Heart left ventricle (tissue), 16 donors: Measurements from ENCODE around the gene COL6A2. TPM values are rescaled to one million over a fixed set of nuclear protein-coding genes. Genes with fewer than 3 reads are reported as not detected.

Source experiments
- ATAC-seq, 4 donors: fragments of 200-7000 bp; cut with Tn5 transposase; one replicate each; pipeline ENCODE4 v1.9.1; 2020 to 2022; ENCODE audit warnings: moderate library complexity in 4 of 4, mild to moderate bottlenecking in 3 of 4, moderate number of reproducible peaks in 1 of 4
- DNase-seq, 5 donors: peaks; one replicate each; pipeline ENCODE4 v3.0.0-alpha.2; 2020
- H3K27ac ChIP-seq, 12 donors: fragments of 200-600 bp; sonication (generic) in 4 of 12; one replicate each; pipeline versions ENCODE4 v1.5.0 to v1.8.0; 2016 to 2022; ENCODE audit warnings: mild to moderate bottlenecking in 2 of 12
- H3K27me3 ChIP-seq, 9 donors: fragments of 200-600 bp; sonication (generic) in 2 of 9; one replicate each; pipeline versions ENCODE4 v1.5.1 to v1.8.0; 2016 to 2022; ENCODE audit warnings: mild to moderate bottlenecking in 3 of 9
- H3K36me3 ChIP-seq, 9 donors: fragments of 200-600 bp; sonication (generic) in 2 of 9; one replicate each; pipeline versions ENCODE4 v1.5.0 to v1.8.0; 2018 to 2022; ENCODE audit warnings: mild to moderate bottlenecking in 2 of 9
- H3K4me1 ChIP-seq, 12 donors: fragments of 200-600 bp; sonication (generic) in 4 of 12; one replicate each; pipeline versions ENCODE4 v1.5.0 to v1.8.0; 2016 to 2022; ENCODE audit warnings: mild to moderate bottlenecking in 3 of 12
- H3K4me3 ChIP-seq, 12 donors: fragments of 200-600 bp; sonication (generic) in 4 of 12; one replicate each; pipeline versions ENCODE4 v1.5.0 to v1.8.0; 2017 to 2022; ENCODE audit warnings: mild to moderate bottlenecking in 9 of 12, moderate library complexity in 4 of 12
- H3K9me3 ChIP-seq, 12 donors: fragments of 200-600 bp; sonication (generic) in 4 of 12; one replicate each; pipeline versions ENCODE4 v1.5.0 to v1.8.0; 2016 to 2022; ENCODE audit warnings: mild to moderate bottlenecking in 1 of 12
- POLR2A ChIP-seq, 2 donors: fragments of 450-650 bp; IDR thresholded peaks; one replicate each; pipeline ENCODE4 v1.6.1; 2017; ENCODE audit warnings: antibody characterized with exemption in 2 of 2, mild to moderate bottlenecking in 2 of 2, moderate library complexity in 2 of 2
- WGBS, 4 donors: extraction: QIAGEN DNeasy Blood & Tissue Kit in 2 of 4; methylation state at CpG; one replicate each; pipeline versions ENCODE4 v1.1.5 to v1.1.7; 2013 to 2018; 5-methylcytosine and 5-hydroxymethylcytosine counted together
- intact Hi-C, 10 donors: fragments of 100-400 bp; cut with DNase I; formaldehyde crosslinking; loops; one replicate each; pipeline versions ENCODE4 v1.11.1 to v1.14.2; 2022
- polyA plus RNA-seq, 2 donors: library from polyadenylated mRNA; stranded (reverse); fragments of 200-250 nt; gene quantifications; one replicate each; pipeline ENCODE4 v1.2.3, GENCODE V29; 2013
- total RNA-seq, 9 donors: library from RNA; depleted of rRNA in 2 of 9; stranded (reverse); fragments of >200 nt in 2 of 9; fragmentation: NEBNext Ultra II Directional in 3 of 9; extraction: Animal tissue kit (Norgen Biotek cat#: 25700) in 3 of 9; gene quantifications; one replicate each; pipeline versions ENCODE4 v1.1.0 to v1.2.4, GENCODE V29; 2016 to 2023
- TF ChIP-seq, protein P1 (sequence below), 12 donors: fragments of 200-600 bp; sonication (generic) in 4 of 12; IDR thresholded peaks; one replicate each; pipeline versions ENCODE4 v1.5.0 to v1.8.0; 2018 to 2022; ENCODE audit warnings: antibody characterized with exemption in 12 of 12, mild to moderate bottlenecking in 5 of 12
- donor health status: ischemic (EF 13 %, LVEDD 7.1; RV severe dilation, severe dysfunction).
- donor health status: healthy with polysubstance abuse.
- donor health status: DM: no; HTN: yes; CAD: no.
- donor health status: DM: no; HTN: no; CAD: no.
- donor health status: ischemic (EF 25% LVEDD 6.9; RV normal size, moderate dysfunction).
- donor health status: ischemic (EF 25% LVEDD 5.7; RV mildly dilated, moderate dysfunction).
- donor health status: healthy.
- donor health status: DM: yes; HTN: yes; CAD: no.
- donor health status: ischemic (EF 35%, LVEDD 5.7; RV mildly dilated, moderate dysfunction).
- donor health status: nonischemic (EF 11% LVEDD 7.7; RV severe dilation, severe dysfunction).
- donor health status: DM: yes; HTN: yes; CAD: no.
- donor health status: PGD.
- donor health status: ischemic (EF 29% LVEDD 5.4; RV normal size, mild dysfunction).
- donor health status: nonischemic (EF 23%, LVEDD 6.1; RV moderate dilation, normal function).

Gene COL6A2
- total and polyA plus RNA-seq, 11 donors, result 118 to 484 (median 158) TPM

GRCh38 chr21:46062471-46063211, 35.3 kb upstream of the COL6A2 start:
- intact Hi-C loops, result loop anchor here in 1 of 10 donors (10.0 kb wide), 1 partner anchor 88 kb away; no protein-coding TSS in a partner anchor
- 87 to 92% (median 90%) methylated on average over 5 of the region's 5 CpGs for WGBS, 4 donors
- peak in 1 of 5 donors; percentile 11 for DNase-seq

DNA sequence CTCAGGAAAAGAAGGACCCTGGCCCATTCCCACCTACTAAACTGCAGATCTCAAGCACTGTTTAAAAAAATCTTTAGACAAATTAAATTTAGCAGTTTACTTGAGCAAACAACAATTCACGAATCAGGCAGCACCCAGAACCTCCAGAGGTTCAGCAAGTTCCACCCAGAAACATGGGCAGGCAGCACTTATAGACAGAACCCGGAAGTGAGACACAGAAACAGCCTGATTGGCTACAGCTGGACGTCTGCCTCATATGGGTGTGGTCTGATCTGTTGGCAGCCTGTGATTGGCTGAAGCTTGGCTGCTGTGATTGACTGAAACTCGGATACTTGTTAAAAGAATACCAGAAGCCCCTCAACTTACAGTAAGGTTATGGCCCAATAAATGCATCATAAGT, 34.7 kb upstream of the COL6A2 start:
- TF ChIP-seq POLR2A (IDR thresholded peaks at IDR 0.05), result no peak
- TF ChIP-seq, protein P1, sequence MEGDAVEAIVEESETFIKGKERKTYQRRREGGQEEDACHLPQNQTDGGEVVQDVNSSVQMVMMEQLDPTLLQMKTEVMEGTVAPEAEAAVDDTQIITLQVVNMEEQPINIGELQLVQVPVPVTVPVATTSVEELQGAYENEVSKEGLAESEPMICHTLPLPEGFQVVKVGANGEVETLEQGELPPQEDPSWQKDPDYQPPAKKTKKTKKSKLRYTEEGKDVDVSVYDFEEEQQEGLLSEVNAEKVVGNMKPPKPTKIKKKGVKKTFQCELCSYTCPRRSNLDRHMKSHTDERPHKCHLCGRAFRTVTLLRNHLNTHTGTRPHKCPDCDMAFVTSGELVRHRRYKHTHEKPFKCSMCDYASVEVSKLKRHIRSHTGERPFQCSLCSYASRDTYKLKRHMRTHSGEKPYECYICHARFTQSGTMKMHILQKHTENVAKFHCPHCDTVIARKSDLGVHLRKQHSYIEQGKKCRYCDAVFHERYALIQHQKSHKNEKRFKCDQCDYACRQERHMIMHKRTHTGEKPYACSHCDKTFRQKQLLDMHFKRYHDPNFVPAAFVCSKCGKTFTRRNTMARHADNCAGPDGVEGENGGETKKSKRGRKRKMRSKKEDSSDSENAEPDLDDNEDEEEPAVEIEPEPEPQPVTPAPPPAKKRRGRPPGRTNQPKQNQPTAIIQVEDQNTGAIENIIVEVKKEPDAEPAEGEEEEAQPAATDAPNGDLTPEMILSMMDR (IDR thresholded peaks at IDR 0.05), result no peak
- ATAC-seq (no peak), DNase-seq (peak in 1 of 5 donors; percentile 14)
- Histone ChIP-seq H3K27ac (peak overlapping the region in 1 of 12 donors; percentile 82), H3K36me3 (no peaks in the 10 kb centered on the region), H3K27me3 (peaks cover 0 to 7% (median 0%) of the 10 kb centered on the region in 9 donors), H3K4me3 (no peak overlapping the region), H3K9me3 (peaks cover 0 to 25% (median 3%) of the 10 kb centered on the region in 12 donors), H3K4me1 (peaks cover 0 to 47% (median 32%) of the 10 kb centered on the region in 12 donors)
- intact Hi-C loops, result loop anchor here in 1 of 10 donors (10.0 kb wide), 1 partner anchor 88 kb away; no protein-coding TSS in a partner anchor
- WGBS, 4 donors, result 79 to 89% (median 86%) methylated on average over 4 of the region's 4 CpGs

More at GRCh38 chr21:46062471-46063211, 35.3 kb upstream of the COL6A2 start:
- no peak overlapping the region for H3K4me3 ChIP-seq
- peaks cover 0 to 45% (median 31%) of the 10 kb centered on the region in 12 donors for H3K4me1 ChIP-seq
- peak overlapping the region in 6 of 12 donors; percentile 17 to 84 (median 78) for H3K27ac ChIP-seq
- peaks cover 0 to 7% (median 0%) of the 10 kb centered on the region in 9 donors for H3K27me3 ChIP-seq
- H3K9me3 ChIP-seq, result peaks cover 0 to 25% (median 3%) of the 10 kb centered on the region in 12 donors
- TF ChIP-seq POLR2A (IDR thresholded peaks at IDR 0.05), result no peak
- TF ChIP-seq, protein P1 (IDR thresholded peaks at IDR 0.05), result no peak
- ATAC-seq, result no peak
- no peaks in the 10 kb centered on the region for H3K36me3 ChIP-seq

GRCh38 chr21:46063734-46064680, 33.9 kb upstream of the COL6A2 start:
- WGBS, 4 donors, result 83 to 87% (median 84%) methylated on average over 30 of the region's 30 CpGs
- peak in 1 of 5 donors; percentile 29 for DNase-seq
- no peak for ATAC-seq
- Histone ChIP-seq H3K9me3 (peaks cover 0 to 25% (median 3%) of the 10 kb centered on the region in 12 donors), H3K27me3 (peaks cover 0 to 7% (median 0%) of the 10 kb centered on the region in 9 donors), H3K36me3 (no peaks in the 10 kb centered on the region), H3K4me3 (no peak overlapping the region), H3K27ac (peak overlapping the region in 2 of 12 donors; percentile 82 to 91), H3K4me1 (peaks cover 0 to 47% (median 32%) of the 10 kb centered on the region in 12 donors)
- TF ChIP-seq, protein P1 (IDR thresholded peaks at IDR 0.05), result no peak
- no peak for TF ChIP-seq POLR2A (IDR thresholded peaks at IDR 0.05)
- intact Hi-C loops, result loop anchor here in 1 of 10 donors (10.0 kb wide), 1 partner anchor 89 kb away; no protein-coding TSS in a partner anchor
